GM19025 (cell line): ENCODE measurements around the gene IL24.
"Not testable (repeated sequence)": the region's sequence is repeated elsewhere in the genome, so short reads cannot be mapped to it uniquely, and the experiment has no call there.

ENCODE experiments used
- ATAC-seq: cut with Tn5 transposase; IDR thresholded peaks from one replicate; pipeline ENCODE4 v1.9.1; 2021; ENCODE audit warnings: mild to moderate bottlenecking, low read depth, moderate library complexity; ENCODE audit not compliant: unreplicated experiment

Gene IL24

GRCh38 chr1:206897175-206897574 lies at the start of gene IL24:
IL24 (plus strand) TSS chr1:206897443; CDS start chr1:206897833, 390 bp downstream.
- no peak for ATAC-seq

- ATAC-seq: no peak
These were observed 49.3 kb upstream of the IL24 start for GRCh38 chr1:206847946-206848345.

GRCh38 chr1:206850401-206850800 lies 46.8 kb upstream of the IL24 start:
- no peak for ATAC-seq

- no peak for ATAC-seq
These were observed 45.8 kb upstream of the IL24 start for GRCh38 chr1:206851341-206852010.

- not testable (repeated sequence) for ATAC-seq
These were observed 44.6 kb upstream of the IL24 start for GRCh38 chr1:206852662-206853061.

- not testable (repeated sequence) for ATAC-seq
These were observed 43.5 kb upstream of the IL24 start for GRCh38 chr1:206853696-206854095.

- no peak for ATAC-seq
These were observed 42.7 kb upstream of the IL24 start for GRCh38 chr1:206854401-206855129.

- ATAC-seq: no peak
These were observed 41.4 kb upstream of the IL24 start for GRCh38 chr1:206855859-206856258.

GRCh38 chr1:206856674-206857464 lies 40.4 kb upstream of the IL24 start:
- no peak for ATAC-seq

GRCh38 chr1:206859082-206859521 lies 38.1 kb upstream of the IL24 start:
- no peak for ATAC-seq

GRCh38 chr1:206860165-206860564 lies 37.1 kb upstream of the IL24 start:
- no peak for ATAC-seq

GRCh38 chr1:206863266-206863665 lies 34.0 kb upstream of the IL24 start:
- no peak for ATAC-seq

- no peak for ATAC-seq
These were observed 32.1 kb upstream of the IL24 start, which contains the start of gene IL20 for GRCh38 chr1:206864939-206865671. IL20 (plus strand) TSS chr1:206865623; CDS start chr1:206865853, 230 bp downstream.

GRCh38 chr1:206866062-206866461 lies 31.2 kb upstream of the IL24 start:
- ATAC-seq: no peak

GRCh38 chr1:206867239-206867638 lies 30.0 kb upstream of the IL24 start:
- ATAC-seq: no peak

- ATAC-seq: no peak
These were observed 29.5 kb upstream of the IL24 start for GRCh38 chr1:206867716-206868115.

- no peak for ATAC-seq
These were observed 29.0 kb upstream of the IL24 start for GRCh38 chr1:206868264-206868663.

- ATAC-seq: no peak
These were observed 25.1 kb upstream of the IL24 start for GRCh38 chr1:206872139-206872538.

GRCh38 chr1:206873603-206874188 lies 23.5 kb upstream of the IL24 start:
- no peak for ATAC-seq

- ATAC-seq: no peak
These were observed 21.4 kb upstream of the IL24 start for GRCh38 chr1:206875752-206876377.
